Smooth muscle cell (in vitro differentiated cells): ENCODE measurements around the gene ZFC3H1. TPM values are rescaled to one million over a fixed set of nuclear protein-coding genes. Genes with fewer than 3 reads are reported as not detected.

Experiments used
- DNase-seq: peaks from one replicate; lab custom pipeline; 2025; ENCODE audit not compliant: unreplicated experiment; lab: John Stamatoyannopoulos, UW
- H2AFZ ChIP-seq: fragments of 200-600 bp; sonication (generic); 2 replicates; pipeline ENCODE4 v1.6.0; 2016; ENCODE audit warnings: antibody characterized with exemption, low read depth, mild to moderate bottlenecking
- H3F3A ChIP-seq: fragments of 200-600 bp; sonication (generic); 2 replicates; pipeline ENCODE4 v1.6.0; 2017; ENCODE audit warnings: antibody characterized with exemption, low read depth
- H3K27ac ChIP-seq: fragments of 200-600 bp; sonication (generic); 2 replicates; pipeline ENCODE4 v1.5.1; 2016; ENCODE audit warnings: low read depth, mild to moderate bottlenecking
- H3K27me3 ChIP-seq: fragments of 200-600 bp; sonication (generic); 2 replicates; pipeline ENCODE4 v1.6.1; 2016; ENCODE audit warnings: low read depth, mild to moderate bottlenecking
- H3K36me3 ChIP-seq: fragments of 200-600 bp; sonication (generic); 2 replicates; pipeline ENCODE4 v1.5.1; 2016; ENCODE audit warnings: low read depth
- H3K4me1 ChIP-seq: fragments of 200-600 bp; sonication (generic); 2 replicates; pipeline ENCODE4 v1.5.1; 2016; ENCODE audit warnings: low read depth
- H3K4me2 ChIP-seq: fragments of 200-600 bp; sonication (generic); 2 replicates; pipeline ENCODE4 v1.6.0; 2016; ENCODE audit warnings: mild to moderate bottlenecking
- H3K4me3 ChIP-seq: fragments of 200-600 bp; sonication (generic); 2 replicates; pipeline ENCODE4 v1.5.1; 2016; ENCODE audit warnings: mild to moderate bottlenecking
- H3K79me2 ChIP-seq: fragments of 200-600 bp; sonication (generic); 2 replicates; pipeline ENCODE4 v1.6.0; 2016; ENCODE audit warnings: low read depth, mild to moderate bottlenecking
- H3K9ac ChIP-seq: fragments of 200-600 bp; sonication (generic); 2 replicates; pipeline ENCODE4 v1.6.0; 2016; ENCODE audit warnings: low read depth
- H3K9me3 ChIP-seq: fragments of 200-600 bp; sonication (generic); replicated peaks from 2 replicates; pipeline ENCODE4 v1.5.1; 2016; ENCODE audit warnings: low read depth
- H4K20me1 ChIP-seq: fragments of 200-600 bp; sonication (generic); 2 replicates; pipeline ENCODE4 v1.6.0; 2016; ENCODE audit warnings: low read depth
- WGBS: methylation state at CpG from one replicate; pipeline ENCODE4 v1.1.7; 2016; ENCODE audit warnings: low lambda C conversion rate; 5-methylcytosine and 5-hydroxymethylcytosine counted together
- polyA plus RNA-seq: library from polyadenylated mRNA; unstranded; fragments of >200 nt; fragmentation: Nextera tagmentation; extraction: Ambion mirVana; gene quantifications from 2 replicates; pipeline ENCODE4 v1.2.1, GENCODE V29; 2016
- total RNA-seq: library from RNA; depleted of rRNA; stranded (reverse); fragments of >200 nt; gene quantifications from 2 replicates; pipeline ENCODE4 v1.2.3, GENCODE V29; 2014
- TF ChIP-seq, protein P1 (sequence below): fragments of 200-600 bp; sonication (generic); IDR thresholded peaks from 2 replicates; pipeline ENCODE4 v1.5.1; 2017; ENCODE audit warnings: borderline replicate concordance, mild to moderate bottlenecking, antibody characterized with exemption; ENCODE audit not compliant: insufficient read depth, poor library complexity, severe bottlenecking

Gene ZFC3H1
- total and polyA plus RNA-seq, 2 experiments from 2014 or later: 17.5 to 52.9 TPM

DNA sequence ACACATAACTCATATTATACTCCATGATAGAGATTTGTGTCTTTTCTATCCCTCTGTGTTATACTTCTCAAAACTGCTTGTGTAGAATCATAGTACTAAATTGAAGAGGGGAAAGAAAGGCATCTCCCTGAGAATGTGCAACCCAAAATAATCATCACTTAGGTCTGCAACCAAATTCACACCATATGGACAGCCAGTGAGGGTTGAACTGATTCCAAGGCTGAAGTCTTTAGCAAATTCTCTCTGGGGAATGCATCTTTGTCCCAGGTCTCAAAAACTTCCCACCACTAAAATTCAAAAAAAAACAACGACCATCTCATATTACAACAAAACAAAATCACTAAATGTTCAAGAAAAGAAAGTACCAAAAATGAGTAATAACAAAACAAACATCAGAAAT lies 11.0 kb downstream of the ZFC3H1 start:
- Histone ChIP-seq H3K4me2 (peak overlapping the region; percentile 30), H3K9ac (no peak overlapping the region), H3K27me3 (no peaks in the 10 kb centered on the region), H3K27ac (no peak overlapping the region), H3K9me3 (peaks cover 4% of the 10 kb centered on the region), H3K79me2 (peaks cover 98% of the 10 kb centered on the region), H3K4me1 (peaks cover 10% of the 10 kb centered on the region), H3F3A (peaks cover 4% of the 10 kb centered on the region), H4K20me1 (peaks cover 100% of the 10 kb centered on the region), H2AFZ (no peak overlapping the region), H3K4me3 (no peak overlapping the region), H3K36me3 (peaks cover 40% of the 10 kb centered on the region)
- 96% methylated on average over 1 of the region's 1 CpG for WGBS
- TF ChIP-seq, protein P1, sequence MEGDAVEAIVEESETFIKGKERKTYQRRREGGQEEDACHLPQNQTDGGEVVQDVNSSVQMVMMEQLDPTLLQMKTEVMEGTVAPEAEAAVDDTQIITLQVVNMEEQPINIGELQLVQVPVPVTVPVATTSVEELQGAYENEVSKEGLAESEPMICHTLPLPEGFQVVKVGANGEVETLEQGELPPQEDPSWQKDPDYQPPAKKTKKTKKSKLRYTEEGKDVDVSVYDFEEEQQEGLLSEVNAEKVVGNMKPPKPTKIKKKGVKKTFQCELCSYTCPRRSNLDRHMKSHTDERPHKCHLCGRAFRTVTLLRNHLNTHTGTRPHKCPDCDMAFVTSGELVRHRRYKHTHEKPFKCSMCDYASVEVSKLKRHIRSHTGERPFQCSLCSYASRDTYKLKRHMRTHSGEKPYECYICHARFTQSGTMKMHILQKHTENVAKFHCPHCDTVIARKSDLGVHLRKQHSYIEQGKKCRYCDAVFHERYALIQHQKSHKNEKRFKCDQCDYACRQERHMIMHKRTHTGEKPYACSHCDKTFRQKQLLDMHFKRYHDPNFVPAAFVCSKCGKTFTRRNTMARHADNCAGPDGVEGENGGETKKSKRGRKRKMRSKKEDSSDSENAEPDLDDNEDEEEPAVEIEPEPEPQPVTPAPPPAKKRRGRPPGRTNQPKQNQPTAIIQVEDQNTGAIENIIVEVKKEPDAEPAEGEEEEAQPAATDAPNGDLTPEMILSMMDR: no peak
- DNase-seq: no peak

DNA sequence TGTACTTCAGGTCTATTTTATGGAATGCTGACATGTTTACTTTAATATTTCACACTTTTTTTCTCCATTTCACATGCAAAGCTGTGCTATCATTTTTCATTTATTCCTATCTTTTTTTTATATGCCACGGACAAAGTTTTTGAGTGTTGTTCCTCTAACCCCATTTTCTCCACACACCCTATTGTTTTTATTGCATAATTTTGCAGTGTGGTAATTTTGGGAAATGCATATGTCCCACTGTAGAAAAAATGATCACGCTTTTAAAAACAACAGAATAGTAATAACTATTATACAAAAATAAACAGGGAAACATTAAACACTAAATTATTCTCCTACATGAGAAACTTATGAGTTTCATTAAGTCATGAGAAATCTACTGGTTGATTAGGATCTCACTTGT lies 14.2 kb downstream of the ZFC3H1 start:
- no peaks in the 10 kb centered on the region for H3K4me1 ChIP-seq
- H3K4me2 ChIP-seq: no peak overlapping the region
- 100% methylated on average over 2 of the region's 2 CpGs for whole genome bisulfite sequencing
- H3K79me2 ChIP-seq: peaks cover 96% of the 10 kb centered on the region
- no peak overlapping the region for H2AFZ ChIP-seq
- H3K9ac ChIP-seq: no peak overlapping the region
- no peak overlapping the region for H3K27ac ChIP-seq
- DNase-seq: no peak
- peaks cover 36% of the 10 kb centered on the region for H3K36me3 ChIP-seq
- peaks cover 4% of the 10 kb centered on the region for H3K9me3 ChIP-seq
- H3K27me3 ChIP-seq: no peaks in the 10 kb centered on the region
- TF ChIP-seq, protein P1: no peak
- no peak overlapping the region for H3K4me3 ChIP-seq
- peaks cover 4% of the 10 kb centered on the region for H3F3A ChIP-seq
- H4K20me1 ChIP-seq: peaks cover 100% of the 10 kb centered on the region

DNA sequence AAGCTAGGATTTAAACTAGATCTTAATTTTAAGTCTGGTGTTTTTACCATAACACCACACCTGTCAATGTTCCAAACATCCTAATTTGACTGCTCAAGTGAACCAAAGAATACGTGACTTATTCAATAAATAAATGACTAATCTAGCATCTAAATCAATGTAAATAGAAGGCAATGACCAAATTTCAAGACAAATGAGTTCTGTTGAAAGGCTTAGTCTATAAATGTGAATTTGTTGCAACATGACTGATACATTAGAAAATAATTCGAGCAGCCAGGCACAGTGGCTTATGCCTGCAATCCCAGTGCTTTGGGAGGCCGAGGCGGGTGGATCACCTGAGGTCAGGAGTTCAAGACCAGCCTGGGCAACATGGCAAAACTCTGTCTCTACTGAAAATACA lies 15.1 kb downstream of the ZFC3H1 start:
- Histone ChIP-seq H3F3A (peaks cover 4% of the 10 kb centered on the region), H3K9ac (no peak overlapping the region), H2AFZ (no peak overlapping the region), H3K36me3 (peaks cover 36% of the 10 kb centered on the region), H3K4me2 (no peak overlapping the region), H3K4me1 (no peaks in the 10 kb centered on the region), H3K27me3 (no peaks in the 10 kb centered on the region), H4K20me1 (peaks cover 100% of the 10 kb centered on the region), H3K79me2 (peaks cover 96% of the 10 kb centered on the region), H3K27ac (no peak overlapping the region), H3K9me3 (no peaks in the 10 kb centered on the region), H3K4me3 (no peak overlapping the region)
- TF ChIP-seq, protein P1: no peak
- no peak for DNase-seq
- WGBS: 91% methylated on average over 4 of the region's 4 CpGs

DNA sequence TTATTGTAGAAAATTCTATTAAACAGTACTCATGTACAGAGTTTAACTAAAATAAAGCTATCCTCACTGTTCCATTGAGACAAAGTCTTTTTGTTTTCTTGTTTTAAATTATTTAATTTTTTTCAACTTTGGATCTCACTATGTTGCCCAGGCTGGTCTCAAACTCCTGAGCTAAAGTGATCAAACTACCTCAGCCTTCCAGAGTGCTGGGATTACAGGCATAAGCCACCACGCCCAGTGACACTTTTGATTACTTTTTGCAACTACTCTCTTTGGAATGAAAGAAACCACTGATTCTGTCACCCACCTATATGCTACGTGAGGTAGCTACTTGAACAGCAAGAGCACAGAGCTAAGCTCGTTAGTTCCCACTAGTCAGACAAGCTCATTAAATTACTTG lies 17.1 kb downstream of the ZFC3H1 start:
- peaks cover 99% of the 10 kb centered on the region for H4K20me1 ChIP-seq
- peaks cover 90% of the 10 kb centered on the region for H3K79me2 ChIP-seq
- TF ChIP-seq, protein P1: no peak
- H3K4me2 ChIP-seq: no peak overlapping the region
- no peak overlapping the region for H3K27ac ChIP-seq
- H3K36me3 ChIP-seq: peaks cover 30% of the 10 kb centered on the region
- no peaks in the 10 kb centered on the region for H3K9me3 ChIP-seq
- DNase-seq: no peak
- no peak overlapping the region for H2AFZ ChIP-seq
- no peak overlapping the region for H3K9ac ChIP-seq
- peaks cover 3% of the 10 kb centered on the region for H3F3A ChIP-seq
- H3K4me1 ChIP-seq: no peaks in the 10 kb centered on the region
- WGBS: 85% methylated on average over 3 of the region's 3 CpGs
- H3K4me3 ChIP-seq: no peak overlapping the region
- no peaks in the 10 kb centered on the region for H3K27me3 ChIP-seq
